Neutrophil (primary cell): ENCODE data around the gene PTH1R.

Experiments
- H3K27ac ChIP-seq: fragments of 200-600 bp; sonication (generic); 2 replicates; pipeline ENCODE4 v1.5.1; 2016; ENCODE audit warnings: mild to moderate bottlenecking, moderate library complexity
- H3K27me3 ChIP-seq: fragments of 200-600 bp; sonication (generic); 2 replicates; pipeline ENCODE4 v1.6.0; 2016; ENCODE audit warnings: mild to moderate bottlenecking
- H3K36me3 ChIP-seq: fragments of 200-600 bp; sonication (generic); 2 replicates; pipeline ENCODE4 v1.5.1; 2017
- H3K4me1 ChIP-seq, 2 experiments: fragments of 200-600 bp in 1 of 2; sonication (generic) in 1 of 2; 1 replicate in 1 of 2; 2 replicates in 1 of 2; pipeline versions ENCODE4 v1.5.1 to v1.6.1; 2013 to 2016; ENCODE audit warnings: low read depth in 1 of 2, low read length in 1 of 2, mild to moderate bottlenecking in 1 of 2, moderate library complexity in 1 of 2; ENCODE audit not compliant: control insufficient read depth in 1 of 2, insufficient read depth in 1 of 2
- H3K4me3 ChIP-seq, 2 experiments: fragments of 200-600 bp in 1 of 2; sonication (generic) in 1 of 2; 1 replicate in 1 of 2; 2 replicates in 1 of 2; pipeline ENCODE4 v1.5.1; 2013 to 2016; ENCODE audit warnings: low read depth in 1 of 2, low read length in 1 of 2, mild to moderate bottlenecking in 1 of 2, moderate library complexity in 1 of 2
- H3K9me3 ChIP-seq: fragments of 200-600 bp; sonication (generic); 2 replicates; pipeline ENCODE4 v1.5.1; 2016
- TF ChIP-seq, protein P1 (sequence below): fragments of 200-600 bp; sonication (generic); IDR thresholded peaks from 2 replicates; pipeline ENCODE4 v1.5.1; 2016; ENCODE audit warnings: antibody characterized with exemption

Gene PTH1R

DNA sequence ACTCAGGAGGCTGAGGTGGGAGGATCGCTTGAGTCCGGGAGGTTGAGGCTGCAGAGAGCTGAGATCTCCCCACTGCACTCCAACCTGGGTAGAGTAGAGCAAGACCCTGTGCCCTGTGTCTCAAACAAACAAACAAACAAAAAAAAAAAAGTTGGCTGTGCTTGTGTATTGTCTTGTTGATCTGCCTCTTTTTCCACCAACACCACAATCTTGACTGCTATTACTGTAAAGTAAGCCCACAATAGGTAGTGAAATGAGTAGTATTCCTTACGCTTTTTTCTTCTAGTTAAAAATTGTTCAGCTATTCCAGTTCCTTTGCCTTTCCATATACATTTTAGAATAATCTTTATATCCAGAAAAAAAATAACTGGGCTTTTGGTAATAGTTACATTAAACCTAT lies 35.5 kb downstream of the PTH1R start:
- Histone ChIP-seq H3K4me3 (no peak overlapping the region), H3K4me1 (peaks cover 7% of the 10 kb centered on the region in 2 experiments), H3K27me3 (no peaks in the 10 kb centered on the region), H3K36me3 (peaks cover 5% of the 10 kb centered on the region), H3K9me3 (no peaks in the 10 kb centered on the region), H3K27ac (no peak overlapping the region)
- TF ChIP-seq, protein P1, sequence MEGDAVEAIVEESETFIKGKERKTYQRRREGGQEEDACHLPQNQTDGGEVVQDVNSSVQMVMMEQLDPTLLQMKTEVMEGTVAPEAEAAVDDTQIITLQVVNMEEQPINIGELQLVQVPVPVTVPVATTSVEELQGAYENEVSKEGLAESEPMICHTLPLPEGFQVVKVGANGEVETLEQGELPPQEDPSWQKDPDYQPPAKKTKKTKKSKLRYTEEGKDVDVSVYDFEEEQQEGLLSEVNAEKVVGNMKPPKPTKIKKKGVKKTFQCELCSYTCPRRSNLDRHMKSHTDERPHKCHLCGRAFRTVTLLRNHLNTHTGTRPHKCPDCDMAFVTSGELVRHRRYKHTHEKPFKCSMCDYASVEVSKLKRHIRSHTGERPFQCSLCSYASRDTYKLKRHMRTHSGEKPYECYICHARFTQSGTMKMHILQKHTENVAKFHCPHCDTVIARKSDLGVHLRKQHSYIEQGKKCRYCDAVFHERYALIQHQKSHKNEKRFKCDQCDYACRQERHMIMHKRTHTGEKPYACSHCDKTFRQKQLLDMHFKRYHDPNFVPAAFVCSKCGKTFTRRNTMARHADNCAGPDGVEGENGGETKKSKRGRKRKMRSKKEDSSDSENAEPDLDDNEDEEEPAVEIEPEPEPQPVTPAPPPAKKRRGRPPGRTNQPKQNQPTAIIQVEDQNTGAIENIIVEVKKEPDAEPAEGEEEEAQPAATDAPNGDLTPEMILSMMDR = no peak

DNA sequence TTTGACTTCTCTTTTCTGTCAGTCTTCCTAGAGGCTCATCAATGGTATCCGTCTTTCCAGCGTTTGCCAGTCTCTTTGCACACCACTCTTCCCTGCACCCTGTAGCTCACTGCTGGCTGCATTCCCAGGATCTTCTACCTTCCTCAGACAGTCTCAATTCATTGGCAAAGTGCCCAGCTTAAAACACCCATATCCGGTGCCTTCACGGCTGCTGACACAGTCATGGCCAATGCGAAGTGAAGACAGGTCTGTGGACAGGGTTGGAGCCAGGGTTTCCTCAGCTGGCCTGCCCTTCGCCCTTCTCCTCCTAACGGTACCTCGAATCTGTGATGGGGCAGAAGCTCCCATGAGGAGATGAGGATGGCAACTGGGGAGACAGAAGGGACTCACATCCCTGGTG lies 36.1 kb downstream of the PTH1R start:
- no peaks in the 10 kb centered on the region for H3K9me3 ChIP-seq
- no peak overlapping the region for H3K27ac ChIP-seq
- H3K4me3 ChIP-seq = no peak overlapping the region
- TF ChIP-seq, protein P1 = no peak
- no peaks in the 10 kb centered on the region for H3K27me3 ChIP-seq
- peaks cover 5% of the 10 kb centered on the region for H3K36me3 ChIP-seq
- H3K4me1 ChIP-seq = peaks cover 7% of the 10 kb centered on the region in 2 experiments

DNA sequence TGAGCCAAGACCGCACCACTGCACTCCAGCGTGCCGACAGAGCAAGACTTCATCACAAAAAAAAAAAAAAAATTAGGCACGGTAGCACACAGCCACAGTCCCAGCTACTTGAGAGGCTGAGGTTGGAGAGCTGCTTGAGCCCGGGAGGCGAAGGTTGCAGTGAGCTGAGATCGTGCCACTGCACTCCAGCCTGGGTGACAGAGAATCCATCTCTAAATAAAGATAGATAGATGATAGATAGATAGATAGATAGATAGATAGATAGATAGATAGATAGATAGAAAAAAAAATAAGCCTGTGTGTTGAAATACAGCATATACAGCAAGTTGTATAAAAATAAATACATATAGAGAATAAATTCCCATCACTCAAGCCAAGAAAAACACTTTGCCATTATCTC lies 37.3 kb downstream of the PTH1R start:
- H3K27ac ChIP-seq = no peak overlapping the region
- TF ChIP-seq, protein P1 = no peak

DNA sequence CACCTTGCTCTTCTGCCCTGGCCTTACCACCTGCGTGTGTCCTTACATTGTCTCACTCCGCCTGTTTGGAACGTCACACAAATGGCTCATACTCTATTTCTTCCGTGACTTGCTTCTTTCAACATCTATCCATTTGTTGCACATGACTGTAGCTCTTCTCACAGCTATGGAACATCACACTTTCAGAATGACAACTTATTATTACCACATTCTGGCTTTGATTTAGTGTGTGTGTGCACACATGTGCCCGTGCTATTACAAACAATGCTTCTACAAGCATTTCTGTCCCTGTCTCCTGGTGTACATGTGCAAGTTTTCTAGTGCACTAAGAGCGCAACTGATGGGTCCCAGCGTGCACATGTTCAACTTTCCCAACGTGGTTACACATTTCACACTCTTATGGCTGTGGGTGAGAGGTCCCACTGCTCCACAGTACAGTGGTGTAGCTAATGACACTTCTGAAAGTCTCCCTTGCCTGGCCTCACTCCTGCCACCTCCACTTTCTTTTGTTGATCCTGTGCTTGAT lies 37.8 kb downstream of the PTH1R start:
- H3K4me3 ChIP-seq = no peak overlapping the region
- H3K36me3 ChIP-seq = peaks cover 13% of the 10 kb centered on the region
- no peaks in the 10 kb centered on the region for H3K4me1 ChIP-seq
- TF ChIP-seq, protein P1 = no peak
- H3K9me3 ChIP-seq = no peaks in the 10 kb centered on the region
- H3K27me3 ChIP-seq = no peaks in the 10 kb centered on the region
- no peak overlapping the region for H3K27ac ChIP-seq

More for the DNA sequence above, 37.3 kb downstream of the PTH1R start:
- Histone ChIP-seq H3K27me3 (no peaks in the 10 kb centered on the region), H3K4me3 (no peak overlapping the region), H3K9me3 (no peaks in the 10 kb centered on the region), H3K36me3 (peaks cover 9% of the 10 kb centered on the region), H3K4me1 (peaks cover 0 to 2% of the 10 kb centered on the region in 2 experiments)

DNA sequence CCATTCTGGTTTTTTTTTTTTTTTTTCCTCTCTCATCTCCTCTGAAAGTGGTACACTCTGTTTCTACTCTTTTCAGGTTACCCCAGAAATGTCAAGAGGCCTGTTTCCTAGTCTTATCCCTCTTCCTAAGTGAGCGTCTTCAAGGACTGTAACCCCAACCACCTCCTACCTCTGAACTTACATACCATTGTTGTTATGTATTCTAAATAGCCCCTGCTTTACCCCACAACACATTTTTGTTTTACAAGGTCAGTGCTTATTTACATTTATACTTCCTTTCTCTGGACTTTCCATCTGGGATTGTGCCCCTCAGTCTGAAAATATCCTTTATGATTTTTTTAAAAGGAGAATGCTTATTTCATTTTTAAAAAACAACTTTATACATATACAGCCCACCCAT lies 38.8 kb downstream of the PTH1R start:
- Histone ChIP-seq H3K4me1 (no peaks in the 10 kb centered on the region), H3K27me3 (no peaks in the 10 kb centered on the region), H3K36me3 (peaks cover 22% of the 10 kb centered on the region), H3K27ac (no peak overlapping the region), H3K9me3 (no peaks in the 10 kb centered on the region), H3K4me3 (no peak overlapping the region)
- TF ChIP-seq, protein P1 = no peak

DNA sequence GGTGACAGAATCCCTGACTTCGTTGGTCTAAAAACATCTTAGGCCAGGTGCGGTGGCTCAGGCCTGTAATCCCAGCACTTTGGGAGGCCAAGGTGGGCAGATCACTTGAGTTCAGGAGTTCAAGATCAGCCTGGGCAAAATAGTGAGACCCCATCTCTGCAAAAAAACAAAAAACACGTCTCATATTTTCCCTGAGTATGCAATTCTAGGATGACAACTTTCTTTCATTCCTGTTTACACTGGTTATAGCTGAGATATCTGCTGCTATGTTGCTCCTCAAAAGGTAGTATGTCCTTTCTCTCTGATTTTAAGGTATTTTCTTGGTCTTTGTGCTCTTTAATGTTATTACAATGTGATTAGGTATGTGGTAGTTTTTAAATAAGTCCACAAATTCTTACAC lies 39.3 kb downstream of the PTH1R start:
- H3K4me3 ChIP-seq = no peak overlapping the region
- H3K4me1 ChIP-seq = no peaks in the 10 kb centered on the region
- no peaks in the 10 kb centered on the region for H3K27me3 ChIP-seq
- TF ChIP-seq, protein P1 = no peak
- H3K9me3 ChIP-seq = no peaks in the 10 kb centered on the region
- peaks cover 27% of the 10 kb centered on the region for H3K36me3 ChIP-seq
- no peak overlapping the region for H3K27ac ChIP-seq
